Adrenal gland (tissue), 5 donors: ENCODE data around the gene PML.
"Not testable (repeated sequence)": the region's sequence is repeated elsewhere in the genome, so short reads cannot be mapped to it uniquely, and the experiment has no call there.

Source experiments
- POLR2A ChIP-seq, 2 donors: fragments of 450-650 bp; IDR thresholded peaks; one replicate each; pipeline ENCODE4 v1.6.1; 2017; ENCODE audit warnings: antibody characterized with exemption in 2 of 2, mild to moderate bottlenecking in 2 of 2, moderate library complexity in 1 of 2
- TF ChIP-seq, protein P1 (sequence below), 6 experiments: fragments of 450-650 bp in 4 of 6; fragments of 200-600 bp in 2 of 6; sonication (generic) in 1 of 6; IDR thresholded peaks; 1 replicate in 5 of 6; 2 replicates in 1 of 6; pipeline versions ENCODE4 v1.5.1 to v1.8.0; 2016 to 2021; ENCODE audit warnings: antibody characterized with exemption in 6 of 6, mild to moderate bottlenecking in 2 of 6, moderate library complexity in 1 of 6
- donor health status: DM: no; HTN: no; CAD: no.

DNA sequence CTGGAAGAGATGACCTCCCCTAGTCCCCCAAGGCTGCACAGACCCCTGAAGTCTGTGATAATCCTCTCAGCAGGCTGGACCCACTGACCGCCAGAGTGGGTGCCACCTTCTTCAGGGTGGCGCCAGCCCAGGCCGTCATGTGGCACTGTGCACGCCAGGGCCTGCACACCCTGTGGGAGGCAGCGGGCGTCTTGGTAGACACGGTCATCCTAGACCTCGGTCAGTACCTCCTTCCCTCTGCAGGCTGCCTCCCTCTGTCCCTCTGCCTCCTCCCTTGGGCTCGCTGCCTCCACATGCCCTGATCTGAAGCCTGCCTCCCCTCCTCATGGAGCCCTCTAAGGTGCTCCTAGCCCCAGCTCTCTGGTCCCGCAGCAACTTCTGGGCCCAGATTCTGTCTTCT, 101.1 kb downstream of the PML start:
- not testable (repeated sequence) for TF ChIP-seq POLR2A (IDR thresholded peaks at IDR 0.05)
- TF ChIP-seq, protein P1, sequence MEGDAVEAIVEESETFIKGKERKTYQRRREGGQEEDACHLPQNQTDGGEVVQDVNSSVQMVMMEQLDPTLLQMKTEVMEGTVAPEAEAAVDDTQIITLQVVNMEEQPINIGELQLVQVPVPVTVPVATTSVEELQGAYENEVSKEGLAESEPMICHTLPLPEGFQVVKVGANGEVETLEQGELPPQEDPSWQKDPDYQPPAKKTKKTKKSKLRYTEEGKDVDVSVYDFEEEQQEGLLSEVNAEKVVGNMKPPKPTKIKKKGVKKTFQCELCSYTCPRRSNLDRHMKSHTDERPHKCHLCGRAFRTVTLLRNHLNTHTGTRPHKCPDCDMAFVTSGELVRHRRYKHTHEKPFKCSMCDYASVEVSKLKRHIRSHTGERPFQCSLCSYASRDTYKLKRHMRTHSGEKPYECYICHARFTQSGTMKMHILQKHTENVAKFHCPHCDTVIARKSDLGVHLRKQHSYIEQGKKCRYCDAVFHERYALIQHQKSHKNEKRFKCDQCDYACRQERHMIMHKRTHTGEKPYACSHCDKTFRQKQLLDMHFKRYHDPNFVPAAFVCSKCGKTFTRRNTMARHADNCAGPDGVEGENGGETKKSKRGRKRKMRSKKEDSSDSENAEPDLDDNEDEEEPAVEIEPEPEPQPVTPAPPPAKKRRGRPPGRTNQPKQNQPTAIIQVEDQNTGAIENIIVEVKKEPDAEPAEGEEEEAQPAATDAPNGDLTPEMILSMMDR (IDR thresholded peaks at IDR 0.05), result not testable (repeated sequence)
